Stomach (tissue), 9 donors: ENCODE measurements around the gene NECTIN1. TPM values are rescaled to one million over a fixed set of nuclear protein-coding genes. Genes with fewer than 3 reads are reported as not detected.

Experiments
- DNase-seq, 2 donors: peaks; one replicate each; pipeline versions ENCODE4 v3.0.0 to v3.0.0-alpha.2; 2013 to 2019
- H3K27ac ChIP-seq, 5 donors: fragments of 200-600 bp in 4 of 5; sonication (generic) in 4 of 5; one replicate each; pipeline ENCODE4 v1.5.1; 2013 to 2019; ENCODE audit warnings: mild to moderate bottlenecking in 1 of 5, moderate library complexity in 1 of 5
- H3K27me3 ChIP-seq, 3 donors: fragments of 200-600 bp; sonication (generic); one replicate each; pipeline ENCODE4 v1.5.1; 2017 to 2019; ENCODE audit warnings: mixed run types in 1 of 3
- H3K36me3 ChIP-seq, 4 donors: fragments of 200-600 bp; sonication (generic); 1 replicate in 3 of 4; 2 replicates in 1 of 4; pipeline ENCODE4 v1.5.1; 2016 to 2019
- H3K4me1 ChIP-seq, 4 donors: fragments of 200-600 bp; sonication (generic); one replicate each; pipeline ENCODE4 v1.5.1; 2016 to 2019
- H3K4me3 ChIP-seq, 4 donors: fragments of 200-600 bp; sonication (generic) in 3 of 4; one replicate each; pipeline ENCODE4 v1.5.1; 2016 to 2019; ENCODE audit warnings: mild to moderate bottlenecking in 1 of 4
- H3K9me3 ChIP-seq, 4 donors: fragments of 200-600 bp; sonication (generic); one replicate each; pipeline ENCODE4 v1.5.1; 2016 to 2019
- CTCF ChIP-seq, 7 experiments: fragments of 450-650 bp in 4 of 7; fragments of 200-600 bp in 3 of 7; sonication (generic) in 3 of 7; IDR thresholded peaks; one replicate each; pipeline ENCODE4 v1.5.1; 2016 to 2019; ENCODE audit warnings: antibody characterized with exemption in 7 of 7, control low read depth in 2 of 7, mild to moderate bottlenecking in 1 of 7
- EP300 ChIP-seq: sonication (generic); formaldehyde crosslinking; IDR thresholded peaks from one replicate; pipeline ENCODE4 v1.6.1; 2017; ENCODE audit warnings: antibody characterized with exemption
- POLR2A ChIP-seq, 4 donors: fragments of 450-650 bp; IDR thresholded peaks; one replicate each; pipeline ENCODE4 v1.6.1; 2016; ENCODE audit warnings: antibody characterized with exemption in 4 of 4, control low read depth in 2 of 4, mild to moderate bottlenecking in 1 of 4, moderate library complexity in 1 of 4
- POLR2AphosphoS5 ChIP-seq, 3 donors: sonication (generic); formaldehyde crosslinking; IDR thresholded peaks; one replicate each; pipeline ENCODE4 v1.6.1; 2016; ENCODE audit warnings: antibody characterized with exemption in 3 of 3
- WGBS, 5 donors: extraction: QIAGEN DNeasy Blood & Tissue Kit in 3 of 5; methylation state at CpG; one replicate each; pipeline versions ENCODE4 v1.1.5 to v1.1.7; 2013 to 2018; 5-methylcytosine and 5-hydroxymethylcytosine counted together
- intact Hi-C: fragments of 100-400 bp; cut with DNase I; formaldehyde crosslinking; loops from one replicate; pipeline ENCODE4 v1.15.1; 2023; ENCODE audit warnings: low total_unique reads
- polyA plus RNA-seq, 3 donors: library from polyadenylated mRNA; stranded (reverse); fragments of 200-250 nt; gene quantifications; one replicate each; pipeline ENCODE4 v1.2.3, GENCODE V29; 2013
- total RNA-seq, 5 donors: library from RNA; depleted of rRNA; stranded (reverse); fragments of >200 nt; gene quantifications; one replicate each; pipeline versions ENCODE4 v1.1.0 to v1.2.3, GENCODE V29; 2014 to 2016
- donor health status: healthy with polysubstance abuse.
- donor health status: Bipolar disorder and iron deficiency.
- donor health status: healthy.

NECTIN1 gene
- total and polyA plus RNA-seq, 8 donors, result 1.2 to 92.1 (median 6.0) TPM

GRCh38 chr11:119679346-119679745 lies 49.7 kb downstream of the NECTIN1 start:
- no peaks in the 10 kb centered on the region for H3K27me3 ChIP-seq
- H3K27ac ChIP-seq, result no peak overlapping the region
- H3K36me3 ChIP-seq, result peaks cover 8 to 37% (median 28%) of the 10 kb centered on the region in 4 donors
- no peak for TF ChIP-seq POLR2AphosphoS5 (IDR thresholded peaks at IDR 0.05)
- TF ChIP-seq POLR2A (IDR thresholded peaks at IDR 0.05), result no peak
- TF ChIP-seq CTCF (IDR thresholded peaks at IDR 0.05), result no peak
- TF ChIP-seq EP300, result no peak
- WGBS, 5 donors, result 89 to 95% (median 93%) methylated on average over 7 of the region's 7 CpGs
- no peak overlapping the region for H3K4me3 ChIP-seq
- intact Hi-C loops, result no loop called here
- H3K4me1 ChIP-seq, result peaks cover 10 to 31% (median 22%) of the 10 kb centered on the region in 4 donors
- H3K9me3 ChIP-seq, result no peaks in the 10 kb centered on the region
- DNase-seq, result no peak

- Histone ChIP-seq H3K27me3 (no peaks in the 10 kb centered on the region), H3K9me3 (no peaks in the 10 kb centered on the region), H3K4me1 (peaks cover 10 to 23% (median 18%) of the 10 kb centered on the region in 4 donors), H3K36me3 (peaks cover 8 to 42% (median 36%) of the 10 kb centered on the region in 4 donors), H3K27ac (no peak overlapping the region), H3K4me3 (no peak overlapping the region)
- intact Hi-C loops, result no loop called here
- 91 to 97% (median 95%) methylated on average over 19 to 21 of the region's 21 CpGs for WGBS, 5 donors
- DNase-seq, result no peak
- TF ChIP-seq POLR2A (IDR thresholded peaks at IDR 0.05), result no peak
- TF ChIP-seq EP300, result no peak
- TF ChIP-seq POLR2AphosphoS5 (IDR thresholded peaks at IDR 0.05), result no peak
- no peak for TF ChIP-seq CTCF (IDR thresholded peaks at IDR 0.05)
These were observed 50.6 kb downstream of the NECTIN1 start for GRCh38 chr11:119678351-119678750.

GRCh38 chr11:119677840-119678239 lies 51.2 kb downstream of the NECTIN1 start:
- Histone ChIP-seq H3K4me3 (no peak overlapping the region), H3K27ac (no peak overlapping the region), H3K36me3 (peaks cover 8 to 42% (median 36%) of the 10 kb centered on the region in 4 donors), H3K27me3 (no peaks in the 10 kb centered on the region), H3K9me3 (no peaks in the 10 kb centered on the region), H3K4me1 (peaks cover 10 to 23% (median 18%) of the 10 kb centered on the region in 4 donors)
- intact Hi-C loops, result no loop called here
- TF ChIP-seq CTCF (IDR thresholded peaks at IDR 0.05), result no peak
- TF ChIP-seq EP300, result no peak
- no peak for TF ChIP-seq POLR2A (IDR thresholded peaks at IDR 0.05)
- TF ChIP-seq POLR2AphosphoS5 (IDR thresholded peaks at IDR 0.05), result no peak
- 94 to 100% (median 98%) methylated on average over 3 to 9 of the region's 9 CpGs for WGBS, 5 donors
- no peak for DNase-seq

- Histone ChIP-seq H3K27ac (no peak overlapping the region), H3K27me3 (no peaks in the 10 kb centered on the region), H3K9me3 (no peaks in the 10 kb centered on the region), H3K36me3 (peaks cover 8 to 42% (median 36%) of the 10 kb centered on the region in 4 donors), H3K4me1 (peaks cover 15 to 25% (median 20%) of the 10 kb centered on the region in 4 donors), H3K4me3 (no peak overlapping the region)
- no peak for DNase-seq
- intact Hi-C loops, result no loop called here
- TF ChIP-seq POLR2AphosphoS5 (IDR thresholded peaks at IDR 0.05), result no peak
- no peak for TF ChIP-seq EP300
- no peak for TF ChIP-seq CTCF (IDR thresholded peaks at IDR 0.05)
- no peak for TF ChIP-seq POLR2A (IDR thresholded peaks at IDR 0.05)
- WGBS, 5 donors, result 77 to 91% (median 82%) methylated on average over 10 of the region's 10 CpGs
These were observed 52.5 kb downstream of the NECTIN1 start for GRCh38 chr11:119676461-119677020.
